Esophagus muscularis mucosa (tissue), 3 donors: ENCODE data around the gene TINCR.

Experiments used
- CTCF ChIP-seq, 3 experiments: fragments of 200-600 bp in 2 of 3; fragments of 450-650 bp in 1 of 3; sonication (generic) in 2 of 3; IDR thresholded peaks; one replicate each; pipeline ENCODE4 v1.5.1; 2017 to 2019; ENCODE audit warnings: antibody characterized with exemption in 3 of 3, mild to moderate bottlenecking in 2 of 3, moderate library complexity in 1 of 3
- POLR2A ChIP-seq: fragments of 450-650 bp; IDR thresholded peaks from one replicate; pipeline ENCODE4 v1.6.1; 2017; ENCODE audit warnings: antibody characterized with exemption, moderate library complexity, mild to moderate bottlenecking, low read depth

GRCh38 chr19:5578097-5578846 lies 10.5 kb upstream of the TINCR start:
- no peak for TF ChIP-seq POLR2A
- TF ChIP-seq CTCF (IDR thresholded peaks at IDR 0.05) = peak; percentile 85 to 99 (median 98)
